GM21528 (cell line): ENCODE data around the gene RBM39.
"Not testable (repeated sequence)": the region's sequence is repeated elsewhere in the genome, so short reads cannot be mapped to it uniquely, and the experiment has no call there.

Experiments
- ATAC-seq: cut with Tn5 transposase; IDR thresholded peaks from one replicate; pipeline ENCODE4 v1.9.1; 2021; ENCODE audit warnings: mild to moderate bottlenecking, moderate library complexity; ENCODE audit not compliant: unreplicated experiment, low FRiP score

The RBM39 gene

DNA sequence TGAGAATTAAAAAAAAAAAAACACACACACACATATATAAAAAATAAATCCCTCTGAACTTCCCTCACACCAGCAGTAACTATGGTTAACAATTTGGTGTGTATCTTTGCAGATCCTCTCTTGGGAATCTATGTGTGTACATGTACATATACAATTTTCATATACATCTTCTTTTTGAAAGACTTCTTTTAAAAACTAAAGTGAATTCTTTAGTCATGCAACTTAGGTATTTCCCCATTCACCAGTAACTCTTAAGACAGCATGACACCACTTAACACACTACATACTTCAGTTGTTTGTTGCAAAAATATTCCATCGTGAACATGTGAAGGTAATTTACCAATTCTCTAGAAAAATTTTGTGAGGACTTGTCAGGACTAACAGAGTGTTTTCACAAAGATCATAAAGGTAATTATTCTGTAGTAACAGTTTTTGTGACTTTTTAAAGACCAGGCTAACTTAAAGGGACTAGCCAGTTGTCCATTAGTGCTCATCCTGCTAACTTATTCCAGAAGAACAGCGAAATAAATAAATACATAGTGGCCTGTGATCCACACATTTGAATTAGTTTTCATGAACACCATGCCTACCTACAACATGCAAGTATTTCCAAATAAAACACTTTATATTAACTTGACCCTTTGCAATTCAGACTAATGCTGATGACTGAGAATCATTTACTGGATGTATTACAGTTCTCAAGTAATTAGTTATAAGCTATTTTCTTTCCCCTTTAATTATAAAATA is 12.1 kb downstream of the RBM39 start:
- ATAC-seq: no peak

DNA sequence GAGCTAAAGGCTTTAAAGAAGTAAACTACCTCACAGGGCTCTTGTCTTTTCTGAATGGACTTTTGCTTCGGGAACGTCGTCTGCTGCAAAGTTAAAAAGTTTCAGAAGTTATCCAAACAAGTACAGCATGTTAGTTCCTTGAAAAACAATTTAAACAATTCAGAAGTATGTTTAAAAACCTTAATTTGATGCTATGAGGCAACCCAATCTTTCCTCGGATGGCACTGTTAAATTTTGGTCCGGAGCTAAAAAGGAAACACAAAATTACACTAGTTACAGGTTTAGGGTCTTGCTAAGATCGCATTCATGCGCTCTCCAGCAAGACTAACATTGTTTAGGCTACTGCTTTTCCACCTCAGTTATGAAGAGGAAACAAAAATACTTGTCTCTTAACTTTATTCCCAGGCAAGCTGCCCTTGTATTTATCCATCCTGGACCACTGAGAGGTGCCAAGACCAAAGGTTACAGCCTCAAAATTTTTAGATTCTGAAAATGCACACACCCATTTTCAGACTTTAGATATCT is 12.7 kb downstream of the RBM39 start:
- no peak for ATAC-seq

DNA sequence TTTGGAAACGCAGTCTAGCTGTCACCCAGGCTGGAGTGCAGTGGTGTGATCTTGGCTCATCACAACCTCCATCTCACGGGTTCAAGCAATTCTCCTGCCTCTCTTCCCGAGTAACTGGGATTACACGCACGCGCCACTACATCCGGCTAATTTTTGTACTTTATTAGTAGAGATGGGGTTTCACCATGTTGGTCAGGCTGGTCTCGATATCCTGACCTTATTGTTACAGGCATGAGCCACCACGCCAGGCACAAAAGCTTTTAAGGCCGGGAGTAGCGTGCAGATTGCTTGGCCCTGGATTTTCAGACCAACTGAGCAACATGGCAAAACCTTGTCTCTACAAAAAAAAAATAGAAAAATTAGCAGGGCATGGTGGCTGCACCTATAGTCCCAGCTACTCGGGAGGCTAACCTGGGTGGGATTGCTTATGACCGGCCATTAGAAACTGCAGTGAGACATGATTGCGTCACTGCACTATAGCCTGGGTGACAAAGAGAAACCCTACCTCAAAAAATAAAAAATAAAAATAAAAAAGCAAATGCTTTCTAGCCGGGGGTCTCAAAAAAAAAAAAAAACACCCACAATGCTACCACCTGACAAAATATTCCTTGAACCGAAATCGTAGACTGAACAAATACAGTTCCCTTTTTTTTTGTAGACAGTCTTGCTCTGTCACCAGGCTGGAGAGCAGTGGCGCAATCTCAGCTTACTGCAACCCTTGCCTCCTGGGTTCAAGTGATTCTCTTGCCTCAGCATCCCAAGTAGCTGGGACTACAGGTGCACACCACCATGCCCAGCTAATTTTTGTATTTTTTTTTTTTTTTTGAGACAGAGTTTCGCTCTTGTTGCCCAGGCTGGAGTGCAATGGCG is 15.0 kb downstream of the RBM39 start:
- no peak for ATAC-seq

DNA sequence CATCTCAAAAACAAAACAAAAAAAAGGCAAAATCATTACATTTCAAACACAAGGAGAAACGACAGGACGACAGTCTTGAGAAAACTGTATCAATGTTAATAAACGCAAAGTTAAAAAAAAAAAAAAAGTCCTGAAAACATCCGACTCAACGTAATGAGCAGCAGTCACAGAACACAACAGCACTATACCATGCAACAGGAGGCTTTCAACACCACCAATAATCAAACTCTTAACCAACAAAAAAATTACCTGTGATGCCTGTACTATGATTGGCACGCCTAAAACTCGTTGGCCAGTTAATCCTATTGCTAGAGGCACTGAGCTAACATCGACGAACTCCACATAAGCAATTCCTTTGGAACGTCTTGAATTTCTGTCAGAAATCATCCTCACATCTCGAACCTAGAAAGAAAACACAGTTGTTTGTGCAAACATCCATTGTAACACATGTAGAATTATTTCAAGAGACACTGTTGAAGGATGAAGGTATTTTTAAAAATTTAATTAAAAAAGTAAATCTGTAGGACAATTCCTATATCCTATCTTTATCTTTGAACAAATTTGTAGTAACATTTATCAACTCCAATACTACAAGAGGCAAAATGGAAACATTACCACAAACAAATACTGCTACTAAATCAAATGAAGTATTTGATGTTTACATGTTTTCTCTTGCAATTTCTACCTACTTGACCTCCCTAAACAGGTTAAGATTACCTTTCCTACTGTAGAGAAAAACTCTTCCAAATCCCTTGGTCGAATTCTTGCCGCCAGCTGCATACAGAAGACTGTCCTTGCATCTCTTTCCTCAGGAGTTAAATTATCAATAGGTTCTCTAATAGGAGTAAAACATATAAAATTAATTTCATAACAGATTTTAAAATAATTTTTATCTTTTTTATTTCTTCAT is 17.5 kb downstream of the RBM39 start:
- no peak for ATAC-seq

DNA sequence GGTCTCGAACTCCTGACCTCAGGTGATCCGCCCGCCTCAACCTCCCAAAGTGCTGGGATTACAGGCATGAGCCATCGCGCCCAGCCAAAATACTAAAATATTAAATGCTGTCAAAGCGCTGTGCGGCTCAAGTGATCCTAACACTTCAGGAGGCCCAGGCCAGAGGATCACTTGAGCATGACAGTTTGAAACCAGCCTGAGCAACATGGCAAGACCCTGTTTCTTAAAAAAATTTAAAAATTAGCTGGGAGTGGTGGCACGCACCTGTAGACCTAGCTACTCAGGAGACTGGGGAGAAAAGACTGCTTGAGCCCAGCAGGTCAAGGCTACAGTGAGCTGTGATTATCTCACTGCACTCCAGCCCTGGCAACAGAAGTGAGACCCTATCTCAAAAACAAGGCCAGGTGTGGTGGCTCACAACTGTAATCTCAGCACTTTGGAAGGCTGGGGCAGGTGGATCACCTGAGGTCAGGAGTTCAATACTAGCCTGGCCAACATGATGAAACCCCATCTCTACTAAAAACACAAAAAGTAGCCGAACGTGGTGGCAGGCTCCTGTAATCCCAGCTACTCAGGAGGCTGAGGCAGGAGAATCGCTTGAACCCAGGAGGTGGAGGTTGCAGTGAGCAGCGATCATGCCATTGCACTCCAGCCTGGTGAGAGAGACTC is 18.3 kb downstream of the RBM39 start:
- ATAC-seq: not testable (repeated sequence)

DNA sequence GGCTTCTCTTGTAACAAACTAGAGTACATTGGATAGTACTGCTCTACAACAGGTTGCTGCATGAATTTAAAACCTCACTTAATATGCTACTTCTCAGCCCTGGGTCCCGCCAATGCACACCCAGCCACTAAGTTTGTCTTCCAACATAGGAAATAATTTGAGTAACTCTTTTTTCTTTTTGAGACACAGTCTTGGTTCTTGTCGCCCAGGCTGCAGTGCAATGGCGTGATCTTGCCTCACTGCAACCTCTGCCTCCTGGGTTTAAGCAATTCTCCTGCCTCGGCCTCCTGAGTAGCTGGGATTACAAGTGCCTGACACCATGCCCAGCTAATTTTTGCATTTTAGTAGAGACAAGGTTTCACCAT is 18.8 kb downstream of the RBM39 start:
- ATAC-seq: not testable (repeated sequence)

DNA sequence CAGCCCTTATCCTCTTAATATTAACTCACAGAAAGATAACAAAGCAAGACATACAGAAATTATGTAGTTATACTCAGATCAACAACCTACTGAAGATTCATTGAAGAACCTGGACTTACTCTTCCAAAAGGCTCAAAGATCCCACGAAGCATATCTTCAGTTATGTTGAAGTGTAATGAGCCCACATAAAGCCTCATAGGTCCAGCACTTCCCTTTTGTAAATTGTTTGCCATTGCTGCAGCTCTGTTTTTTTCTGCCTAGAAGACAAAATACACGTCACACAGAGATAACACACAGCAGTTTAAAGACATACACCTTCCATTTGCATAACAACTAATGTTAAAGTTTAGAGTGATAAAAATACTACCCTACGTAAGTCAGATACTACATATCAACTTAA is 20.4 kb downstream of the RBM39 start:
- ATAC-seq: no peak

DNA sequence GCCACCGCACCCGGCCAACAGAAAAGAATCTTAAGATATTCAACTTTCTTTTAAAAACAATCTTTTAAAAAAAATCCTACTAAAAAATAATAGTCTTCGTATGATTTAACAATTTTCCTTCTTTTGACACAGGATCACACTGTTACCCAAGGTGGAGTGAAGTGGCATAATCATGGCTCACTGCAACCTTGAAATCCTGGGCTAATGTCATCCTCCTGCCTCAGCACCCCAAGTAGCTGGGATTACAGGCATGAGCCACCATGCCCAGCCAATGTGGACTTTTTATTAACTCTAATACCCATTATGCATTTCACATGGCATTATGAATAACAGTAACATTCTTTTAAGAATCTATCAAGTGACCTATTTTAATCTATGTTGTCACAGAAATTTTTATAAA is 20.8 kb downstream of the RBM39 start:
- ATAC-seq: no peak

DNA sequence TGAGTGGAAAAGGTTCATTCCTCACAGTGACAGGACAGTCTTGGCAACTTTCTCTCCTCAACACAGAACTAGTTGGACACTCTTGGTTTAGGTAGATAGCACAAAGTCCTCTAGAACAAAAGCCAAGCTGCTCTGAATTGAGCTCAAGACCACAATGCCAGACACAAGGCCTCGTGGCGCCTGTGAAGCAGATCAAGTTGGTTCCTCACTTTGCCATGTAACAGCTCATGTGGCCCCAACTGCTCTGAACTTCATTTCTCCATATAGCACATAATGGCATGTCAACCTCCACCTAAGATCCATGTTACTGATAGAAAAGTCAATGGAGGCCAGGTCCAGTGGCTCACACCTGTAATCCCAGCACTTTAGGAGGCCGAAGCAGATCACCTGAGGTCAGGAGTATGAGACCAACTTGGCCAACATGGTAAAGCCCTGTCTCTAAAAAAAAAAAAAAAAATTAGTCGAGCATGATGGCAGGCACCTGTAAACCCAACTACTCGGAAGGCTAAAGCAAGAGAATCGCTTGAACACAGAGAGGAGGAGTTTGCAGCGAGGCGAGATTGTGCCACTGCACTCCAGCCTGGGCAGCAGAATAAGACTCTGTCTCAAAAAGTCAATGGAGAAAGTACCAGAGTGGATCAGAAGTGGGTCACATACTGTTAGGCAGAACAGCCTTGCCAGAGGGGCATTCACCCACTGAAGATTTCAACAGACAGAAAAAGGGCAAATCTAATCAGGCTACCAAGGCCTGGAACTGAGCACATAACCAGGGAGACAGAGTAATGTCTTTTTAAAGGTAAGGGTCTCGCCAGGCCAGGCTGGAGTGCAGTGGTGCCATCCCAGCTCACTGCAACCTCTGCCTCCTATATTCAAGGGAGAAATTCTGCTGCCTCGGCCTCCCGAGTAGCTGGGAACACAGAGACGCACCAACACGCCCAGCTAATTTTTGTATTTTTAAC is 21.6 kb downstream of the RBM39 start:
- ATAC-seq: no peak

DNA sequence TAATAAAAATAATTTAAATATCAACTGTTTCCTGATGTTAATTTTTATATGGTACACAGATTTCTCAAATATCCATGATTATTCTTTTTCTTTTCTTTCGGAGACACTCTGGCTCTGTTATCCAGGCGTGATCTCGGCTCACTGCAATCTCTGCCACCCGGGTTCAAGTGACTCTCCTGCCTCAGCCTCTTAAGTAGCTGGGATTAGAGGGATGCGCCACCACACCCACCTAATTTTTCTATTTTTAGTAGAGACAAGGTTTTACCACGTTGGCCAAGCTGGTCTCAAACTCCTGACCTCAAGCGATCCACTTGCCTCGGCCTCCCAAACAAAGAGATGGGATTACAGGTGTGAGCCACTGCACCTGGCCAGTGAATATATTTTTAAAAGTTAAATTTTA is 22.3 kb downstream of the RBM39 start:
- ATAC-seq: no peak

DNA sequence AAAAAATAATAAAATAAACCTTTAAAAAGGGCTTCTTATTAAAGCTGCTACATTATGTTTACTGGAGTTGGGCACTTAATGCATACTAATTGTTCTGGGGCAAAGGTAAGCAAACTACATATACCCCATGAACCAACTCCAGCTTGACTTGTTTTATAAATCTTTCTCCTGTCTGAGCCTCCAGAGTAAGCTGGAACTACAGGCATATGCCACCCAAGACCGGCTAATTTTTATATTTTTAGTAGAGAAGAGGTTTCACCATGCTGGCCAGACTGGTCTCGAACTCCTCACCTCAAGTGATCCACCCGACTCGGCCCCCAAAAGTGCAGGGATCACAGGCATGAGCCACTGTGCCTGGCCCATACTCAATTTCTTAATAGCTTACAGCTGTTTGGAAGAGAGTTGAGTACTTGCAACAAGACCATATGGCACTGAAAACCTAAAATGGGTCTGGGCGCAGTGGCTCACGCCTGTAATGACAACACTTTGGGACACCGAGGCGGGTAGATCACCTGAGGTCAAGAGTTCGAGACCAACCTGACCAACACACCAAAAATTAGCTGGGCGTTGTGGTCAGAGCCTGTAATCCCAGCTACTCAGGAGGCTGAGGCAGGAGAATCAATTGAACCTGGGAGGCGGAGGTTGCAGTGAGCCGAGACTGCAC is 23.0 kb downstream of the RBM39 start:
- ATAC-seq: no peak

DNA sequence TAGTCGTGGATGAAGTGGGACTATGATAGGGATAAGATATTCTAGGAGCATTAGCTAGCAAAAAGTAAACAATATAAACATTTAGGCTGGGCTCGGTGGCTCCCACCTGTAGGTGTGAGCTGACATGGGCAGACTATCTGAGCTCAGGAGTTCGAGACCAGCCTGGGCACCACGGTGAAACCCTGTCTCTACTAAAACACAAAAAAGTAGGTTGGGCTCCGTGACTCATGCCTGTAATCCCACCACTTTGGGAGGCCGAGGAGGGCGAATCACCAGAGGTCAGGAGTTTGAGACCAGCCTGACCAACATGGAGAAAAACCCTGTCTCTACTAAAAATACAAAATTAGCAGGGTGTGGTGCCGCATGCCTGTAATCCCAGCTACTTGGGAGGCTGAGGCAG is 23.7 kb downstream of the RBM39 start:
- ATAC-seq: not testable (repeated sequence)

DNA sequence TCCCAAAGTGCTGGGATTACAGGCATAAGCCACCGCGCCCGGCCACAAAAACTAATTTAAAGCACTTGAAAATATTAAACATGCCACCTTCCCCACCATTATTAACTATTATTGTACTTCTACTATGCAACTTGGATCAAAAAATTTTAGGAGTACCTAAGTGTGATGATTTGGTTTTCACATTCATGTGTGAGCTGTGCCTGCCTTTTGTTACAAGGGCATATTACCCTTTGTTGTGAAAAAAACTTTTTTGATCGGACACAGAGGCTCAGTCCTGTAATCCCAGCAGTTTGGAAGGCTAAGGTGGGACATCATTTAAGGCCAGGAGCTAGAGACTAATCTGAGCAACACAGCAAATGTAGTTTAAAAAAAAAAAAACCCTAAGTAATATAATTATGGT is 25.7 kb downstream of the RBM39 start:
- no peak for ATAC-seq

DNA sequence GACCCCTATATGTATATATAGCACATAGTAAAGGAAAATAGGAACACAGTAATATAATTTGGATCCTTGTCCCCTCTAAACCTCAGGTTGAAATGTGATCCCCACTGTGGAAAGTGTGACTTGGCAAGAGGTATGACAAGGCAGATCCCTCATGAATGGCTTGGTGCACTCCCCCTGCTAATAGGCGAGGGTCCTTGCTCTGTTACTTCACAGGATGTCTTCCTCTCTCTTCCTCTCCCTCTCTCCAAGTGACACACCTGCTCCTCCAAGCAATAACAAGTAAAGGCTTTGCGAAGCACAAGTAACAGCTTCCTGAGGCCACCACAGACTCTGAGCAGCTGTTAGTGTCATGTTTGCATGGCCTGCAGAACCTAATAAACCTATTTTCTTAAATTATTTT is 26.4 kb downstream of the RBM39 start:
- ATAC-seq: no peak

DNA sequence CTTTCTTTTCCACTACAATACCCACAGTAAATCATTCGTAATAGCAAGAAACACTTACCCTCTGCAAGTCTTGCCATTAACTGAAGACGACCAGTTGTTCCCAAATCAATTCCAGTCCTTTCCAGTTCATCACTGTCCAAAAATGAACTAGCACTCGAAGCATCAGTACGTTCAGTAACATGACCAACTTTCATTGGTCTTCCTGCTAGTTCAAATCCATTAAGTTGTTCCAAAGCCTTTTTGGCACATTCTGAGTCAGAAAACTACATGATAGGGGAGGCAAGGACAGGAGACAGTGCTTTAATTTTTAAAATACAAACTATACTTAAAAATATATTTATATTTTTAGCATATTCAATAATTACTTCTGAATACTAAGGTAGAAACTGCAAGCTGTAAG is 27.9 kb downstream of the RBM39 start:
- no peak for ATAC-seq

DNA sequence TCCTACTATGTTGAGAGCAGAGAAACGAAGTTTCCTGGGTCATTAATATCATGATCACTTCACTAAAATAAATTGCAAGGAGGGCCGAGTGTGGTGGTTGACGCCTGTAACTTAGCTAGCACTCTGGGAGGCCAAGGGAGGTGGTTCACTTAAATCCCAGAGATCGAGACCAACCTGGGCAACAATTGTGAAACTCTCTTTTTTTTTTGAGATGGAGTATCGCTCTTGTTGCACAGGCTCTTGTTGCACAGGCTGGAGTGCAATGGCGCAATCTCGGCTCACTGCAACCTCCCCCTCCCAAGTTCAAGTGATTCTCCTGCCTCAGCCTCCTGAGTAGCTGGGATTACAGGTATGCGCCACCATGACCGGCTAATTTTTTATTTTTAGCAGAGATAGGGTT is 28.9 kb downstream of the RBM39 start:
- ATAC-seq: not testable (repeated sequence)

DNA sequence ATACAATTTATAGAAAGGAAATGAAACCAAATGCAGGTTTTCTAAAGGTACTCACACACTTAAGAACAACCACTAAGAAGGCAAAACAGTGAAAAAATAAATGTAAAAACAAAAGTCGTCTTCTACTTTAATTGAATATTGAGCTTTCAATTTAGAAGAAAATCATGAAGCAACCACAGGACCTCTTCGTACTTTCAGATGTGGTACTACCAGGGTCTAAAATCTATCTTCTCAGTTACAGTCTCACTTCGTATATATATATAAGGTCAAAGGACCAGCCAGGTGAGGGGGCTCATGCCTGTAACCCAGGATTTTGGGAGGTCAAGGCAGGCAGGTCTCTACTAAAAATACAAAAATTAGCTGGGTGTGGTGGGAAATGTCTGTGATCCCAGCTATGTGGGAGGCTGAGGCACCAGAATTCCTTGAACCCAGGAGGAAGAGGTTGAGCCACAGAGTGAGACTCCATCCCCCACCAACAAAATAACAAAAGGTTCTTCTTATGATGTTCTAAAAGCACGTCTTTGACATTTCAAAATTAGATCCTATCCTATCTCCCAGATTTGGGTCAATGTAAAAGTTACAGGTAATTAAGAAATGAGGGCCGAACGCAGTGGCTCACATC is 30.4 kb downstream of the RBM39 start:
- no peak for ATAC-seq
